Daoy (cell line): ENCODE results near the gene LRRC27. TPM values are rescaled to one million over a fixed set of nuclear protein-coding genes. Genes with fewer than 3 reads are reported as not detected.
"Not testable (repeated sequence)": the region's sequence is repeated elsewhere in the genome, so short reads cannot be mapped to it uniquely, and the experiment has no call there.

Experiments used
- DNase-seq: peaks from one replicate; pipeline ENCODE4 v3.0.0-alpha.2; 2015; ENCODE audit warnings: low read depth
- total RNA-seq: library from RNA; depleted of rRNA; stranded (reverse); fragments of >200 nt; shearing (Covaris generic); gene quantifications from 2 replicates; pipeline ENCODE4 v1.2.3, GENCODE V29; 2014

The LRRC27 gene
- total RNA-seq, 1 experiment from 2014 or later = 4.6 TPM

DNA sequence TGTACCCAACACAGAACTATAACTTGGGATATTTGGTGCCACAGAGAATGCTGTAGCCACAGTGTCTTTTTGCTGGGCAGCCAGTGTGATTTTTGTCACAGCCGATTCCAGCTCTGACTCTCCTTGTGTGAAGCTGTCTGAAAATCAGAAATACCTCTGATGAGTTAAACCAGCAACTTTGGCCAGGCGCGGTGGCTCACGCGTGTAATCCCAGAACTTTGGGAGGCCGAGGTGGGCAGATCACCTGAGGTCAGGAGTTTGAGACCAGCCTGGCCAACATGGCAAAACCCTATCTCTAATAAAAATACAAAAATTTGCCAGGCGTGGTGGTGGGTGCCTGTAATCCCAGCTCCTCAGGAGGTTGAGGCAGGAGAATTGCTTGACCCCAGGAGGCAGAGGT is 5.9 kb downstream of the LRRC27 start:
- DNase-seq = not testable (repeated sequence)

DNA sequence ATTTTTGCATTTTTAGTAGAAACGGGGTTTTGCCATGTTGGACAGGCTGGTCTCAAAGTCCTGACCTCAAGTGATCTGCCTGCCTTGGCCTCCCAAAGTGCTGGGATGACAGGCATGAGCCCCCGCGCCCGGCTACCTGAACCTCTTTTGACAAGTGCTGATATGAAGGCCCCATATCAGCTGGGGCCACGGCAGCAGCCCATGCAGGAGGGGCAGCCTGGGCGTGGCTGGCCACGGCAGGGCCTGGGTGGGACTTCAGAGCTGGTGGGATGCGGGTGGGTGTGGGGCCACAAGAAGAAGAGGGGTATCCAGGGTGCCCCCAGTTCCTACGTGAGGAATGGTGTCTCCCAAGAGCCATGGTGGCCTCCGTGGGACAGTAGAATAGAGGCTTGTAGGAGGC is 6.9 kb downstream of the LRRC27 start:
- no peak for DNase-seq

GRCh38 chr10:132339276-132339675 is 7.3 kb downstream of the LRRC27 start:
- no peak for DNase-seq

- DNase-seq = no peak
These were observed 9.0 kb downstream of the LRRC27 start for GRCh38 chr10:132341017-132341416.

DNA sequence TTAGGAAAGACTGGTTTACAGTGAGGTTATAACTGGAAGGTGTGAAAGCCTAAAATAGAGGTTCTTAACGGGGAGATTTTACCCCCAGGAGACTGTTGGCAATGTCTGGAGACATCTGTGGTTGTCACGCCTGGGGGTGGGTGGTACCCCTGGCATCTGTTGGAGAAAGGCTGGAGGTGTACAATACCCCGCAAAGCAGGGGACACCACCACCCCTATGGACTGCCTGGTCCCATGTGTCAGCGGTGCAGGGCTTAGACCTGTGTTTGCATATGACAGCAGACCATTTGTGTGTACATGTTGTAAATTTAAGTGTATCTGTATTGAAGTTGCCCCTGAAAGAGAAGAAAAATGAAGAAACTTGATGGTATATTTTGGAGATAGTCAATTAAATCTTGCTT is 9.8 kb downstream of the LRRC27 start:
- DNase-seq = no peak

GRCh38 chr10:132342553-132342952 is 10.6 kb downstream of the LRRC27 start:
- DNase-seq = no peak

- DNase-seq = no peak
These were observed 12.4 kb downstream of the LRRC27 start for GRCh38 chr10:132344386-132344785.

DNA sequence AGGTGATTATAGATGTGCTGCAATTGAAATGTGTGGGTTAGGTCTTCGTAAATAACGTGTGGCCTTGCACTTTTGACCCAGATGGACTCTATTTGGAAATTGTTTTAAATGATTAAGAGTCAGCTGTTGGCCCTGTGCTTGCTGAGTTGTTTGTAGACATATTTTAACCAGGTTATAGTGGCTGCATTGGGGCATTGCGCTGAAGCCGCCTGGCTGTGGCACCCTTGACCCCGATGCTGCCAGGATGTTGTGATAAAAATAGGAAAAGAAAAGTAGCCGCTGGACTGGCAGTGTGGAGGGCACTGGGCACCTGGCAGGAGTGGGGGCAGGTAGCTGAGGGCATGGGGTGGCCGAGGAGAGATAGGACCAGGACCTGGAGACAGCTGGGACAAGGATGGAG is 13.4 kb downstream of the LRRC27 start:
- DNase-seq = no peak

DNA sequence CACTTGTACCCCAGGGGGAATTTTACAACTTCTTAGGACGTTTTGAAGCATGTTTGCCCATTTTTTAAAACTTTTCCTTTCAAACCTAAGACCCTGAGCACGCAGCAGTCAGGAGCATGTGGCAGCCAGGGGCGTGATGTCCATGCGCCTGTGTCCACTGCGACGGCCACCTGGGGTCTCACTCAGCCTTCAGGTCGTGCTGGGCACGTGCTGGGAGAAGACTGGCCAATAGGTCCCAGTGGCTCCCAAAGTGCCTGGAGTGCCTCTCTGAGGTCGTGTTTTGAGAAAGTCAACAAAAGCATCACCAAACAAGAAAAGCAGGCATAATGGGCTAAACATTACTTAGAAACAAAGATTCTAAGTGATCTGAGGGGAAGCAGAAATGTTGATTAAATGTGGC is 14.8 kb downstream of the LRRC27 start:
- DNase-seq = no peak

GRCh38 chr10:132347211-132347930 is 15.4 kb downstream of the LRRC27 start:
- no peak for DNase-seq

- no peak for DNase-seq
These were observed 15.9 kb downstream of the LRRC27 start for GRCh38 chr10:132347931-132348267.

DNA sequence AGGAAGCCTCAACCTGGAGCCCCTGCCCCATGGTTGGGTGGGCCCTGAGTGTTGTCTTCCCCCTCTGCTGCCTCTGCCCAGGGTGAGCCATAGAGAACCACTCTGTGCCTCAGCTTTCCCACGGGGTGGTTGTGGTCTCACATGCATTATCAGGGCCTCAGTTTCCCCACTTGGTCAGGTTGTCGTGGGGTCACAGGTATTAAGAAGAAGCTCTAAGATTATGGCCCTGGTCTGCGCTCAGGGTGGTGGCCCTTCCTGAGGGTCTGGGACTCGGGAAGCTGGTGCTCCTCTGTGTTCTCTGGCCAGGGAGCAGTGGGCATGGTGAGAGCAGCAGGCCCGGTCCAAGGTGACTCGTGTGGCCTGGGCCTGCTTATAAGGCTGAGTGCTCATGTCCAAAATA is 17.8 kb downstream of the LRRC27 start:
- DNase-seq = no peak

DNA sequence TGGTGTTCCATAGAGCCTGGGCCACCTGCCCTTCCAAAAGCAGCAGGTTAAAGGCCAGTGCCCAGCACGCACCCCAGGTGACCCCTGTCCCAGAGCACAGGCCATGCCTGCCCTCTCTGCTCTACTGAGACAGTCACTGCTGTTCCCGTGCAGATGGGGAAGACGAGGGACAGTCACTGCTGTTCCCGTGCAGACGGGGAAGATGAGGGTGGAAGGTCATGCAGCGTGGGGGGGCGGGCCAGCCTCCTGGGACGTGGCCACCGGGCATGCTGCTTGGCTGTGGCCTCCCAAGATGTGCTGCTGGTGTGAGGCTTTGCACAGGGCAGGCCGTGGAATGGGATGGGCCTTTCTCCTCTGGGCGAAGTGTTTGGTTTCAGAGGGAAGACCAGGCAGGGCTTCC is 18.4 kb downstream of the LRRC27 start:
- no peak for DNase-seq

DNA sequence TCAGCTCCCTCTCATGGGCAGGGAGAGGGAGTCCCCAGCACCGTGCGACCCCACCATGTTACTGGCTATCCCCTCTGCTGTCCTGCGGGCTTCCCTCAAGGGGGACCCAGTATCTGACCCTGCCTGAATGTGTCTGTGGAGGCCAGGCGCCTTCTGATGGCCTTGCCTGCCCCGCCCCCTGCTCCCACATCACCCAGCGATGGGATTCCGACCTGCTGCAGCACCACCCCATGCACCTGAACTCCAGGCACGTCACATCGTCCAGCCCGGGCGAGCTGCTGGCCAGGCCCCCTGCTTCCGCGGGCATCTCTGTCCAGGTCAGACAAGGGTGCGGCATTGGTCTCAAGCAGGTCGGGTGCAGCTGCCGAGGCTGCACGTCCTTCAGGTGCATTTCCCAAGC is 19.0 kb downstream of the LRRC27 start:
- DNase-seq = no peak

DNA sequence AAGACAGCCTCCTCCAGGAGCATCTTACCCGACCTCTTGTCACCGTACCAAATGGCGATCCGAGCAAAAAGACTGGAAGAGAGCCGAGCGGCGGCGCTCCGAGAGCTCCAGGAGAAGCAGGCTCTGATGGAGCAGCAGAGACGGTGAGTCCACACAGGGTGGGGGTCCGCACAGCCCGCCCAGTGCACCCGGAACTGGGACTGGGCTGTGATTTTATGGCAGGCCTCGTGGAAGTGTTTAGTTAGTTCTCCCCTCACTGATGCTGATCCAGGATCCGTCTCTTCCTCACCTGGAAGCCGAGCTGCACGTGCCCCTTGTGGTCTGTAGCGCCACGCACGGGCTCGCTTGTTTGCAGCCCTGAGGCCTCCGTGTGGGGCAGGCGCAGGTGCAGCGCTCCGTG is 19.6 kb downstream of the LRRC27 start:
- no peak for DNase-seq

DNA sequence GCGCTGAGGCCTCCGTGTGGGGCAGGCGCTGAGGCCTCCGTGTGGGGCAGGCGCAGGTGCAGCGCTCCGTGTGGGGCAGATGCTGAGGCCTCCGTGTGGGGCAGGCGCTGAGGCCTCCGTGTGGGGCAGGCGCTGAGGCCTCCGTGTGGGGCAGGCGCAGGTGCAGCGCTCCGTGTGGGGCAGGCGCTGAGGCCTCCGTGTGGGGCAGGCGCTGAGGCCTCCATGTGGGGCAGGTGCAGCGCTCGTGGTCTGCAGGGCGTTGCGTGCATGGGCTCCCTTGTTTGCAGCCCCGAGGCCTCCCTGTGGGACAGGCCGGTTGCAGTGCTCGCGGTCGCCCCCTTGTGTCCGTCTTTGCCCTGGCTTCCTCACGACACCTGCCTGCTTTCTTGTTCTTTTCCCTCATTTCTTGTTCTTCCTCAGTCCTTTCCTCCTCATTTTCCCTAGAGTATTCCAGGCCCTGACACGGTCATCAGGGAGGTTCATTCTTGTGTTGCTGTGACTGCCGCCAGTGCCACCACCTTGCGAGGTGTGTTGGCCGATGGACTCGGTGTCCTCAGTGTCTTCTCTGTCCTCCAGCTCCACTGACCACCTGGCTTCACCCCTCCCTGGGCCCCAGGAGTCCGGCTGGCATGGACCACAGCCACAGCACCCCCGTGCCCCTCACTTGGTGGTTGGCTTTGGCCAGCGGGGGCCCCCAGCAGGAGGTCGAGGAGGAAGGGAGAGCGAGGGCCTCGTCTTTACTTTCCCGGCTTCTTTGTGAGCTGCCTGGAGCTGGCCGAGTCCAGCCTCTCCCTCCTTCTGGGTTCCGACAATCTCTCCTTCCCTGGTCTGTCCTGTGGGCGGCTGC is 20.7 kb downstream of the LRRC27 start:
- peak; percentile 64 for DNase-seq

DNA sequence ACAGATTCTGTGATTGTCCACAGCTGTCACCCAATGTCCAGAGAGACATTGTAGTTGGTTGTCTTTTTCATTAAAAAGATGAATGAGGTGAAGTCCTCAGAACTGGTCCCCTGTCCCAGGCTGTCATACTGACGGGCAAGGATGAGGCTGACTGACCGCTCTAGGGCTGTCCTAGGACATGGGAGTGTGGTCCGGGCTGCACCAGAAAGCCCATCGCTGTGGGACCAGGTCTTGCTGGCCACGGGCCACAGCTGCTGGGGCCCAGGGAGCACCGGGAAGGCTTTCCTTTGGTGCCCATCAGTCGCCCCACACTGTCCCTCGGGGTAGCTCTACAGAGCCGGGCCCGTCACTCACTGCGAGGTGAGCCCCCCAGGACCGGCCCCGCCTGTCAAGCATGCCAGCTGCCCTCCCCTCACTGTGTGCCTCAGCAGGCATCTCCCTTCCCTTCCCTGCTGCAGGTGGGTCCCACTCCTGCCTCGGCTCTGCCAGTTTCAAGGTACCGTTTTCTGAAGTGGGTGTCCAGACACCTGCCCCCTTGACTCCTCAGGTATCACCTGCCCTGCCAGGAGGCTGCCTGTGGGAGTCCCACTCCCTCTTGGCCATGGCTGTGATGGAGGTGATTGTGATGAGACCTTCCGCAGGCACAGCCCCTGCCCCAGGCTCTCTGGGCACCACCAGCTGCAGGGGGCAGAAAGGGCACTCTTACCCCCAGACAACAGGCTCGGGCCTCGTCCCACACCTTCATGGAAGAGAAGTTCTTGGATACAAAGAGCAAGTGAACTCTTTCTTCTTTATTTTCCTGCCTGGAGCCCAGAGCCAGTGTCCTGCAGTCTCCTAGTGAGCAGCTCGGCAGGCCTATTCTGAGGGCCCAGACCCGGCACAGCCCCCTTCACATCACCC is 21.7 kb downstream of the LRRC27 start:
- DNase-seq = no peak

DNA sequence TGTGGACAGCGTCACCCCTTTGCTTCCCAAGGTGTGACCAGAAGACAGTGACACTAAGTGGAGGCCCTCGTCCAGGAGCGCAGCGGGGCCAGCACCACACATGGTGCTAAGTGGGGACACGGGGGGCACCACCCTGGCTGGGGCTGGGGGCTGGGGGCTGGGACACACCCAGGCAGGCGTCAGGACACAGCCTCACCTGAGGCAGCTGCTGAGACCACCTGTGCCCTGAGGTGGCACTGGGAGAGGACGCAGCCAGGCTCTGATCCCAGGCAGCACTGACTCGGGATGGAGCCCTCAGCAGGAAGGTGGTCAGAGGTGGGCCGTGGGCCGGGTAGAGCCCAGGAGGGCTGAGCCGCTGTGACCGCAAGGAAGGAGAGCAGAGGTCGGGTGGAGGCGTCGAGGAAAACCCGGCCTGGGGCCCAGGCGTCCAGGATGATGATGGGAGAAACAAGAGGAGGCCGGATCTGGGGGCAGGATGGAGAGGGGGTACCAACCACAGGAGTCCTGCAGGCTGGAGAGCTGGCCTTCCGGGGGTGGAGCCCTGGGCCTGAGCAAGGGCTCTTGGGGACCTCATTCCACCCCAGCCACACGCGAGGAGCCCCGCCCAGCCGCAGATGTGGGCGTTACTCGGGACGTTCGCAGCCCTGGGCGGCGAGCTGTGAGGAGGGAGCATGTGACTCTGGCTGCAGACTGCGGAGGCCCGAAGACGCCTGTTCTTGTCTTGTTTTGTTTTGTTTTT is 22.5 kb downstream of the LRRC27 start:
- DNase-seq = no peak

DNA sequence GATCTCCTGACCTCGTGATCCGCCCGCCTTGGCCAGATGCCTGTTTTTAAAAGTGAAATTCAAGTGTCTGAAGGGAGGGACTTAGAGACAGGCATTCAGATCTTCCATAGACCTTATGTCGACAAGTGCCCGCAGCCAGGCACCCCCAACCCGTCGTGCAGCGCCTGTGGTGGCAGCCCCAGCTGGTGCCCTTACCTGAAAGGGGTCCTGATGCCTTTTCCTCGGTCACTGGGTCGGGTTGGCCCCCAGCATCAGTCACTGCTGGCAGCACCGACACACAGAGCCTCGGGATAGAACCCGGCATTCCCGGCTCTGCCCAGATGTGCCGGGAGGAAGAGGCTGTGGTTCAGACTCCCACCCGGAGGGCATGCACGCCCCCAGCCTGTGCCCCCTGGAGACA is 23.3 kb downstream of the LRRC27 start:
- no peak for DNase-seq

DNA sequence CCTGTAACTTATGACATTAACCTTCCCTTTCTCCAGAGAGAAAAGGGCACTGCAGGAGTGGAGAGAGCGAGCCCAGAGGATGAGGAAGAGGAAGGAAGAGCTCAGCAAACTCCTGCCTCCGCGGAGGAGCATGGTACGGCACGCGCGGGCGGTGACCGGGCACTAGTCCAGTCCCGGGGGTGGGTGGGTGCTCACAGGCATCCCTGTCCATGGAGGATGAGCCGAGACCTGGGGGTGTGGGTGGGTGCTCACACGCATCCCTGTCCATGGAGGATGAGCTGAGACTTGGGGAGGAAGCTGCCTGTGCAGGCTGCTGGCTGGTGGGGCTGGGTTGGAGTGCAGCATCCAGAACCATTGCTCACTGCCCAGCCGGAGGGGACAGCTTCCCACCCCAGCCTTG is 23.8 kb downstream of the LRRC27 start:
- DNase-seq = no peak

GRCh38 chr10:132356621-132357195 is 24.7 kb downstream of the LRRC27 start:
- DNase-seq = no peak
